Measurements from ENCODE around the gene ASB3. TPM values are rescaled to one million over a fixed set of nuclear protein-coding genes. Genes with fewer than 3 reads are reported as not detected.
A peak's percentile ranks its signal among the peaks of the same experiment; 100 is the strongest.
"Not testable (repeated sequence)": the region's sequence is repeated elsewhere in the genome, so short reads cannot be mapped to it uniquely, and the experiment has no call there.

Gene ASB3
- total and polyA plus RNA-seq, 2 experiments from 2014 or later: 34.4 to 36.5 TPM

- Histone ChIP-seq H3K27ac (peak within 1 kb of the TSS; percentile 76), H3K36me3 (peaks cover 9% of the 10 kb centered on the region), H3K4me1 (ENCODE audit: low read depth) (no peaks in the 10 kb centered on the region), H3K4me3 (peak within 1 kb of the TSS; percentile 71), H3K27me3 (no peaks in the 10 kb centered on the region), H3K9me3 (ENCODE audit: low read depth) (no peaks in the 10 kb centered on the region)
- TF ChIP-seq CTCF (IDR thresholded peaks at IDR 0.05; ENCODE audit: low read depth, low read length): peak; percentile 39
- DNase-seq (ENCODE audit: low read depth in 1 of 2, low spot score in 1 of 2): peak; percentile 83 to 92
Measured at GRCh38 chr2:53767405-53768241, 19.1 kb downstream of the ASB3 start, which contains the start of gene CHAC2. CHAC2 (plus strand) TSS chr2:53767804; CDS start chr2:53767887, 83 bp downstream.

GRCh38 chr2:53765767-53766166 lies 21.0 kb downstream of the ASB3 start:
- H3K27me3 ChIP-seq: no peaks in the 10 kb centered on the region
- TF ChIP-seq CTCF (IDR thresholded peaks at IDR 0.05; ENCODE audit: low read depth, low read length): no peak
- peaks cover 12% of the 10 kb centered on the region for H3K36me3 ChIP-seq
- H3K4me3 ChIP-seq: no peak overlapping the region
- H3K4me1 ChIP-seq (ENCODE audit: low read depth): no peaks in the 10 kb centered on the region
- no peak for DNase-seq (ENCODE audit: low read depth in 1 of 2, low spot score in 1 of 2)
- no peak overlapping the region for H3K27ac ChIP-seq
- no peaks in the 10 kb centered on the region for H3K9me3 ChIP-seq (ENCODE audit: low read depth)

DNA sequence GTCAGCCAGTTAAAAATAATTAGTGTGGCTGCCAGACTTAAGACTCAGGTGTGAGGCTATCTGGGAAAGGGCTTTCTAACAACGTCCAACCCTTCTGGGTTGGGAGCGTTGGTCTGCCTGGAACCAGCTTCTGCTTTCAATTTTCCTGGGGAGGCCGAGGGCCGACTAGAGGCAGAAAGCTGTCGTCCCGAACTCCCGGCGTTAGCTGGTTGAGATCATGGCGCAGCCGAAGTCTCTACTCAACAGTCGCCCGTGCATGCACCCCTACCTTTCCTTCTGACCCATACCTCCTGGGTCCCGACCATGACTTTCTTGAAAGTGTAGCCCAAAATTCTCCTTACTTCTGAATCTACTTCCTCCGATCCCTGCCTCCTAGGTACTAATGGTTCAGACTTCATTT lies 29.5 kb downstream of the ASB3 start:
- not testable (repeated sequence) for H3K27ac ChIP-seq; DNase-seq (ENCODE audit: low read depth in 1 of 2, low spot score in 1 of 2); H3K4me1 ChIP-seq (ENCODE audit: low read depth); H3K4me3 ChIP-seq; H3K36me3 ChIP-seq; H3K27me3 ChIP-seq; H3K9me3 ChIP-seq (ENCODE audit: low read depth)

DNA sequence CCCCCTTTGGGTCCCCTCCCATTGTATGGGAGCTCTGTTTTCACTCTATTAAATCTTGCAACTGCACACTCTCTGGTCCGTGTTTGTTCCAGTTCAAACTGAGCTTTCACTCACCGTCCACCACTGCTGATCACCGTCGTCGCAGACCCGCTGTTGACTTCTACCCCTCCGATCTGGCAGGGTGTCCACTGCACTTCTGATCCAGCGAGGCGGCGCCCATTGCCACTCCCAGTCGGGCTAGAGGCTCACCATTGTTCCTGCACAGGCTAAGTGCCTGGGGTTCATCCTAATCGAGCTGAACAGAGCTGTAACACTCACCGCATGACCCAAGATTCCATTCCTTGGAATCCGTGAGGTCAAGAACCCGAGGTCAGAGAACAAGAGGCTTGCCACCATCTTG lies 30.1 kb downstream of the ASB3 start:
- Histone ChIP-seq H3K4me3 (no peak overlapping the region), H3K27ac (no peak overlapping the region), H3K4me1 (ENCODE audit: low read depth) (no peaks in the 10 kb centered on the region), H3K9me3 (ENCODE audit: low read depth) (no peaks in the 10 kb centered on the region), H3K27me3 (no peaks in the 10 kb centered on the region), H3K36me3 (no peaks in the 10 kb centered on the region)
- TF ChIP-seq CTCF (IDR thresholded peaks at IDR 0.05; ENCODE audit: low read depth, low read length): no peak
- DNase-seq (ENCODE audit: low read depth in 1 of 2, low spot score in 1 of 2): no peak

DNA sequence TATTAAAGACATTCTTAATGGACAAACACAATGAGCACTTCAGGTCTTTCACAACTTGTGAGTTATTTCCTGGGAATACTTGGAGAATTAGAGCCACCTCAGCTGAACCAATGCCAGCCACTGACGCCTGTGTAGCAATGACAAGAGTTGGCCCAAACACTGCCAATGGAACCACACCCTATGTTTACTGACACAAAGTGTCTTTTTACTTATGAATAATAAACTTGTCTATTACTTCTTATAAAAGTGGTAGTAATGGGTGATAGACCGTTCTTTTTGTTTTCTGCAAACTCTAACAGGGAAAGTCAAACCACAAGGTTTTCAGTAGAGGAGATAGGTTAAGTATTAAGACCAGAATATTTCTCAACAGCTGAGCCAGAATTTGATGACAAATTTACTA lies 31.6 kb downstream of the ASB3 start:
- H3K9me3 ChIP-seq (ENCODE audit: low read depth): no peaks in the 10 kb centered on the region
- H3K4me1 ChIP-seq (ENCODE audit: low read depth): no peaks in the 10 kb centered on the region
- no peaks in the 10 kb centered on the region for H3K27me3 ChIP-seq
- DNase-seq (ENCODE audit: low read depth in 1 of 2, low spot score in 1 of 2): peak in 1 of 2 donors; percentile 44
- no peak for TF ChIP-seq CTCF (IDR thresholded peaks at IDR 0.05; ENCODE audit: low read depth, low read length)
- H3K36me3 ChIP-seq: peaks cover 5% of the 10 kb centered on the region
- H3K4me3 ChIP-seq: no peak overlapping the region
- no peak overlapping the region for H3K27ac ChIP-seq

DNA sequence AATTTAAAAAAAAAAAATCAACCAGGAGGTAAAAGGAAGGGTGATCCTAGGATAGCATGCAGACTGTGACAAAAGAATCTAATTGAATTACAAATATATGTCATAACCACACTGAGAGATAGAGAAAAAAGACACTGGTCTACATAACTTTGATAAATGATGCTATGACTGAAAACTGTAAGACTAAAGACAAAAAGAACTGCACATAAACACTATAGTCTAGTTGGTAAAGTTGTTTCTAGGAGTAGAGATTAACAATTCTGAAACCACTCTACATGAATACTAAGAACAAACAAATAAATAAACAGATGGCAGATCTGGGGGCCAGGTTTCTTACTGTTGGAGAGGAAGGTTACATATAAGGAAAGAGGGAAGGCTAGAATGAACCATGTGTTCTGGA lies 33.7 kb downstream of the ASB3 start:
- DNase-seq (ENCODE audit: low read depth in 1 of 2, low spot score in 1 of 2): no peak
- Histone ChIP-seq H3K9me3 (ENCODE audit: low read depth) (no peaks in the 10 kb centered on the region), H3K27ac (no peak overlapping the region), H3K4me3 (no peak overlapping the region), H3K4me1 (ENCODE audit: low read depth) (no peaks in the 10 kb centered on the region), H3K36me3 (peaks cover 22% of the 10 kb centered on the region), H3K27me3 (no peaks in the 10 kb centered on the region)
- no peak for TF ChIP-seq CTCF (IDR thresholded peaks at IDR 0.05; ENCODE audit: low read depth, low read length)

Data from cardiac muscle cell (in vitro differentiated cells and primary cell).